ENCODE measurements around the gene MBNL1. TPM values are rescaled to one million over a fixed set of nuclear protein-coding genes. Genes with fewer than 3 reads are reported as not detected.

The MBNL1 gene
- polyA plus RNA-seq, 1 experiment: 203 TPM

GRCh38 chr3:152272771-152273242 is 4.1 kb downstream of the MBNL1 start:
- H3K4me3 ChIP-seq (ENCODE audit: low read depth, low read length): no peak overlapping the region; the same call in 1 of the 2 replicates
- H3K36me3 ChIP-seq (ENCODE audit: control insufficient read depth, insufficient read depth, low read length): no peaks in the 10 kb centered on the region
- DNase-seq (ENCODE audit: low read depth): no peak
- H3K27me3 ChIP-seq (ENCODE audit: control insufficient read depth, insufficient read depth, low read length): no peaks in the 10 kb centered on the region
- POLR2A ChIA-PET: interaction anchor here (0.6 to 1.1 kb wide), 3 partner anchors 37 to 171 kb away, joined by 3 to 5 read pairs (median 5); no protein-coding TSS in a partner anchor
- no peak for TF ChIP-seq CTCF (IDR thresholded peaks at IDR 0.05; ENCODE audit: insufficient read depth, low read depth, low read length)
- CTCF ChIA-PET: interaction anchor here (1.7 kb wide), 1 partner anchor 171 kb away, joined by 4 read pairs; no protein-coding TSS in a partner anchor

- Histone ChIP-seq H3K27me3 (ENCODE audit: control insufficient read depth, insufficient read depth, low read length) (no peaks in the 10 kb centered on the region), H3K36me3 (ENCODE audit: control insufficient read depth, insufficient read depth, low read length) (no peaks in the 10 kb centered on the region), H3K4me3 (ENCODE audit: low read depth, low read length) (no peak overlapping the region)
- POLR2A ChIA-PET: no interaction called here
- CTCF ChIA-PET: no interaction called here
- TF ChIP-seq CTCF (IDR thresholded peaks at IDR 0.05; ENCODE audit: insufficient read depth, low read depth, low read length): no peak
- no peak for DNase-seq (ENCODE audit: low read depth)
Measured at GRCh38 chr3:152276681-152277080, 8.0 kb downstream of the MBNL1 start.

GRCh38 chr3:152277198-152277597 is 8.5 kb downstream of the MBNL1 start:
- no peaks in the 10 kb centered on the region for H3K27me3 ChIP-seq (ENCODE audit: control insufficient read depth, insufficient read depth, low read length)
- POLR2A ChIA-PET: no interaction called here
- DNase-seq (ENCODE audit: low read depth): no peak
- CTCF ChIA-PET: interaction anchor here (0.6 kb wide), 1 partner anchor 154 kb away, joined by 3 read pairs; no protein-coding TSS in a partner anchor
- no peak for TF ChIP-seq CTCF (IDR thresholded peaks at IDR 0.05; ENCODE audit: insufficient read depth, low read depth, low read length)
- no peaks in the 10 kb centered on the region for H3K36me3 ChIP-seq (ENCODE audit: control insufficient read depth, insufficient read depth, low read length)
- no peak overlapping the region for H3K4me3 ChIP-seq (ENCODE audit: low read depth, low read length)

GRCh38 chr3:152278756-152279427 is 10.2 kb downstream of the MBNL1 start:
- Histone ChIP-seq H3K36me3 (ENCODE audit: control insufficient read depth, insufficient read depth, low read length) (no peaks in the 10 kb centered on the region), H3K27me3 (ENCODE audit: control insufficient read depth, insufficient read depth, low read length) (no peaks in the 10 kb centered on the region), H3K4me3 (ENCODE audit: low read depth, low read length) (no peak overlapping the region)
- no peak for TF ChIP-seq CTCF (IDR thresholded peaks at IDR 0.05; ENCODE audit: insufficient read depth, low read depth, low read length)
- POLR2A ChIA-PET: no interaction called here
- CTCF ChIA-PET: interaction anchor here (0.6 kb wide), 1 partner anchor 187 kb away, joined by 3 read pairs; no protein-coding TSS in a partner anchor
- DNase-seq (ENCODE audit: low read depth): no peak

GRCh38 chr3:152279479-152279878 is 10.8 kb downstream of the MBNL1 start:
- H3K36me3 ChIP-seq (ENCODE audit: control insufficient read depth, insufficient read depth, low read length): no peaks in the 10 kb centered on the region
- DNase-seq (ENCODE audit: low read depth): no peak
- H3K4me3 ChIP-seq (ENCODE audit: low read depth, low read length): no peak overlapping the region
- ChIA-PET POLR2A (no interaction called here), CTCF (interaction anchor here (0.6 kb wide), 1 partner anchor 187 kb away, joined by 3 read pairs; no protein-coding TSS in a partner anchor)
- H3K27me3 ChIP-seq (ENCODE audit: control insufficient read depth, insufficient read depth, low read length): no peaks in the 10 kb centered on the region
- TF ChIP-seq CTCF (IDR thresholded peaks at IDR 0.05; ENCODE audit: insufficient read depth, low read depth, low read length): no peak

All from BJ (cell line).